Naive thymus-derived CD8-positive, alpha-beta T cell (primary cell): ENCODE data around the gene TRMT2B. TPM values are rescaled to one million over a fixed set of nuclear protein-coding genes. Genes with fewer than 3 reads are reported as not detected.

ENCODE experiments used
- polyA plus RNA-seq, 3 donors: library from polyadenylated mRNA; unstranded; fragments of 300-500 nt; fragmentation: Illumina TruSeq; gene quantifications; one replicate each; pipeline ENCODE4 v1.2.3, GENCODE V29; 2021
- total RNA-seq, 8 experiments: library from RNA in 2 of 8; stranded (reverse) in 2 of 8; gene quantifications; one replicate each; pipeline ENCODE4 v1.2.3 and lab custom pipeline; 2021 to 2026

The TRMT2B gene
- total and polyA plus RNA-seq, 5 experiments from 2014 or later, result 42.0 to 53.9 (median 49.1) TPM

Other genes starting within 250 kb of the TRMT2B start
- 10 to 100 TPM; 12.7 to 15.2 TPM for gene CSTF2, start 231.7 kb downstream of the TRMT2B start, total RNA-seq
- gene CSTF2, start 231.7 kb downstream of the TRMT2B start, polyA plus RNA-seq, result 10 to 100 TPM in 1 of 3 donors, 1 to 10 TPM in 2; 6.8 to 13.7 (median 8.5) TPM
- gene NOX1, start 177.8 kb downstream of the TRMT2B start, total RNA-seq, result not detected
- gene NOX1, start 177.8 kb downstream of the TRMT2B start, polyA plus RNA-seq, result not detected
- 1 to 10 TPM; 1.8 to 2.3 TPM for gene XKRX, start 123.2 kb downstream of the TRMT2B start, total RNA-seq
- gene XKRX, start 123.2 kb downstream of the TRMT2B start, polyA plus RNA-seq, result 1 to 10 TPM in 2 of 3 donors, under 1 TPM in 1; 0.48 to 1.5 (median 1.2) TPM
- gene ARL13A, start 82.4 kb downstream of the TRMT2B start, total RNA-seq, result not detected
- not detected for gene ARL13A, start 82.4 kb downstream of the TRMT2B start, polyA plus RNA-seq
- not detected for gene TMEM35A, start 26.8 kb upstream of the TRMT2B start, total RNA-seq
- gene TMEM35A, start 26.8 kb upstream of the TRMT2B start, polyA plus RNA-seq, result not detected
- gene CENPI, start 46.1 kb upstream of the TRMT2B start, total RNA-seq, result 1 to 10 TPM; 1.3 TPM
- gene CENPI, start 46.1 kb upstream of the TRMT2B start, polyA plus RNA-seq, result under 1 TPM in 2 of 3 donors, not detected in 1; 0.09 to 0.15 TPM
- gene DRP2, start 167.7 kb upstream of the TRMT2B start, total RNA-seq, result not detected
- gene DRP2, start 167.7 kb upstream of the TRMT2B start, polyA plus RNA-seq, result under 1 TPM in 1 of 3 donors, not detected in 2; 0.05 TPM
- not detected for gene TAF7L, start 239.2 kb upstream of the TRMT2B start, total RNA-seq
- not detected for gene TAF7L, start 239.2 kb upstream of the TRMT2B start, polyA plus RNA-seq